IPS-NIHi11 (cell line): ENCODE measurements around the gene CTU1.

Experiments used
- DNase-seq: peaks from one replicate; pipeline ENCODE4 v3.0.0; 2012; ENCODE audit warnings: mixed read lengths, low spot score

Gene CTU1

GRCh38 chr19:51082611-51083010 lies 25.6 kb downstream of the CTU1 start, which contains the start of gene KLK14:
TSS of gene KLK14 (minus strand) at chr19:51082887. CDS start at chr19:51082614, 273 bp downstream.
- DNase-seq = peak; percentile 55

- no peak for DNase-seq
Observed at GRCh38 chr19:51081476-51081875, 26.7 kb downstream of the CTU1 start.

DNA sequence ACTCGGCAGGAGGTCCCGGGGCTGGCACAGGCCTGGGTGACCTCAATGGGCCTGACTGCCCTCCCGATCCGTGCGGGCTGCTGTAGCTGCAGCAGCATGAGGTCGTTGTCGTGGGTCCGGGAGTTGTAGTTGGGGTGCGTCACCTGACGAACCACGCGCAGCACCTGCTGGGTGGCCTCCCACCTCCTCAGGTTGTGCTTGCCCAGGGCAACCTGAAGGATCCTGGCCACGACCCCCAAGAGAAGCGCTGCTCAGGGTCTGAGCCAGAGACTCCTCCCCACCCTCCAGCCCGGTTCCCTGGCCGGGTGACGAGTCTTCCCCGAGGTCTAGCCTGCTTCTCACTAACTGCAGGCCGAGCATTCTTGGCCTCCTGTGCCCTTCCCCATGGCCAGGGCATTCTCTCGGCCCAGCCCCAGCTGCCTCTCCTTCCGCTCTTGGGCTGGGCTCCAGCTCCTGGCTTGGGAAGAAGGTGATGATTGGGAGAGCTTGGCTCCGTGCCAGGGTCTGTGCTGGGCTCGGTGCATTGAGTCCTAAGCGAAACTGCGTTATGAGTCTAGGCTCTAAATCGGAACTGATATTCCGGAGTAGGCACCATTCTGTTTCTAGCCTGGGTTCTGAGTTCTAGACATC lies 28.6 kb downstream of the CTU1 start:
- no peak for DNase-seq

GRCh38 chr19:51078731-51079130 lies 29.5 kb downstream of the CTU1 start:
- no peak for DNase-seq

DNA sequence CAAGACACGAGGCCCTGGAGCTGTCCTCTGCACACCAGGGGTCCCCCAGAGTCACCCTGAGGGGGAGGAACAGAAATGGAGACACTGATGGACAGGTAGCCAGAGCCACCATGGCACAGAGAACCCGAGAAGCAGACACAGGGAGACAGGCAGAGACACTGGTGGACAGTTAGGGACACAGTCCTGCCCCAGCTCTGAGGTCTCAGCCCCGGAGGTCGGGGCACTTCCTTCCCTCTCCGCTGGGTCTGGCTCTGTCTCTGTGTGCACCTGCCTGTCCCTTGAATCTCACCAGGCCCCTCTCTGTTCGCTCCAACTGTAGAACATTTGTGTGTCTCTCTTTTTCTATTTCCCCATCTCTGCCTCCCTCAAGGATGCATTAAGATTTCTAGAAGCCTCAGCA lies 30.1 kb downstream of the CTU1 start:
- no peak for DNase-seq

DNA sequence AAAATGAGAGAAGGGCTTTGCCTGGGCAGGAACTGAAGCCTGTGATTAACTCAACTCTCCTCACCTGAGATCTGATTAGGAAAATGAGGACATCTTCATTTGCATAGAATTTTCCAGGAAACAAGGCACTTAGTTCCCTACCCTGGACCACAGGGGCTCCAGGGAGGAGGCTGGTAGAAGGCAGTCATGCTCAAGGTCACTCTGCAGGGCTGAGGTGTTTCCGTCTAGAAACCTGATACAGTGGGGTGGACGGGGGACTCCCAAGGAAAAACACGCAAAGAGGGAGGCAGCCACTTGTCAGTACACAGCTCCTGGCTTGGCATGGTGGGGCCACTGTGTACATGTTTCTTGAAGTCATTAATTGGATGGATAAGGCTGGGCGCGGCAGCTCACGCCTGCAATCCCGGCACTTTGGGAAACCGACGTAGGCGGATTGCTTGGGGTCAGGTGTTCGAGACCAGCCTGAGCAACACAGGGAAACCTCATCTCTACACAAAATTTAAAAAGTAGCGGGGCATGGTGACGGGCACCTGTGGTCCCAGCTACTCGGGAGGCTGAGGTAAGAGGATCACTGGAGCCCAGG lies 31.5 kb downstream of the CTU1 start:
- no peak for DNase-seq

DNA sequence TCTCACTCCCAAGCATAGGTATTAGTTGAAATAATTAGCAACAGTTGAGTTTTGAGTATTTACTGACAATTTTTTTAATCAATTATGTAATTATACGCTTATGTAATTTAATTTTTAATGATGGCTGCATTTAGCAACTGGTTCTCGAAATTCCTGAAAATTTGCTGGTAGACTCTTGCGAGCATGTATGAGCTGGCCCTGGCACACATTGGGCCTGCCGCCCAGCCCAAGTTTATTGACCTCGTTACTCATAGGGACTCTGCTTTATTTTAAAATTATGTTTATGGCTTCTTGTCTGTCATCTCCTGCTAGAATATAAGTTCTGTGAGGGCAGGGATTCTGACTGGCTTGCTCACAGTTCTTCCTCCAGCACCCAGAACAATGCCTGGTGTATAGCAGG lies 32.2 kb downstream of the CTU1 start:
- no peak for DNase-seq

DNA sequence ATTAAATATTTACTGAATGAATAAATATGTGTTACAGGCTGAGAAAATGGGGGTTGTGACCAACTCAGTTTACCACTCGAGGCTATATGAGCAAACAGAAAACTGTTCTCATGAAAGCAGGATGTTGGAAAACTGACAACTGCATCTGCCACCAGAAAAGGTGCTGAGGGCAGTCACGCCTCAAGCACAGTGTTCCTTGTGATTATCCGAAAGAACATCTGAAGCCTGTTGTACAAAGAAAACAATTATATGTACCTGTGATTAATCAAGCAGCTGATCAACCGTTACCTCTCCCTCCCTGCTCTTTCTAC lies 37.2 kb downstream of the CTU1 start:
- DNase-seq = no peak

- DNase-seq = no peak
Observed at GRCh38 chr19:51070334-51071094, 37.7 kb downstream of the CTU1 start.

GRCh38 chr19:51066393-51067186 lies 41.6 kb downstream of the CTU1 start:
- DNase-seq = no peak

DNA sequence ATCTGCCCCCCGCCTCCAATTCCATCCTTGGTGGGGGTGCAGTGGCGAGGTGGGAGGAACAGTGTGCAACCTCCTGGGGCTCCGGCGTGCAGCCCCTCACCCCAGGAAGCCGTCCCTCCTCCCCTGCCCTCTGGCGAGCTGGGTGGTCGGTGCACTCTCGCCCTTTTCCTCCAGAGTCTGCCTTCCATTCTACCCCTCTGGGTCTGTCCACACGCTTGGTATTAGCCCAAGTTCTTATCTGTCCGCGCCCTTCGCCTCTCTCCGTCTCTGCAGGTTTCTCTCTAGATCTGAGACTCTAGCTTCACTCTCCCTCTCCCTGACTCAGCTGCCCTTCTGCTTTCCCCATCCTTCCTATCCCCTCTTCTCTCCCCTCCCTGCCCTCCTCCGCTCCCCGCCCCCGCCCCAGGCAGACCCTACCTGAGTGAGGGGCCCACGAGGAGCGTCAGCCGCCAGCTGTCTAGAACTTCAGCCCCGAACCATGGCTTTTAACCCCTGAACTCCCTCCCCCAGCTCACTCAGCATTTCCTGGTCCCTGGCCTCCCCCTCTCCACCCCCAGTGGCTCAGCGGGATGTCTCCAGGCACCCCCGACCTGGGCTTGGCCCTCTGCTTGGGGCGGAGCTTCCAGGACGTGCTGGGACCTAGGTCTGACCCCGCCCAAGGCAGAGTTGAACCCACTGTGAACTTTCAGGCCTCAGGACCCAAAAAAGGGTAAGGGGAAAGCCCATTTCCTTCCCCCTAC lies 42.8 kb downstream of the CTU1 start:
- DNase-seq = no peak

- DNase-seq = peak; percentile 93
Observed at GRCh38 chr19:51064534-51065220, 43.5 kb downstream of the CTU1 start, which contains the start of gene KLK13. TSS of gene KLK13 (minus strand) at chr19:51065092. CDS start at chr19:51065067, 25 bp downstream.

DNA sequence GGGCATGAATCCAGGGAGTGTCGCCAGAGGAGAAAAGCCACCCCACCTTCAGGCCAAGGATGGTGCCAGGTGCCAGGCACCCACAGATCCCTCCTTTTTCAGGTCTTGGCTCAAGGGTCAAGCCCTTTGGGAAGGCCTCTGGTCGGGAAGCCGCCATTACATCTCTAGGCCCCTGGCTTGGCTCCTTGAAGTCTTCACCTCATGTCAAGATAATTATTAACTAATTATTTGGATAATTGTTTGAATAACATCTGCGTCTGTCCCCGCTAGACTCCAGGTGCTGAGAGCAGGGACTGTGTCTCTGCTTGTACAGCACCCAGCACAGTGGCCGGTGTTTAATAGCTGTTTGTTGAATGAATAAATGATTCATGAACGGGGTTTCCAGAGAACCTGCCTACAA lies 44.5 kb downstream of the CTU1 start:
- no peak for DNase-seq

DNA sequence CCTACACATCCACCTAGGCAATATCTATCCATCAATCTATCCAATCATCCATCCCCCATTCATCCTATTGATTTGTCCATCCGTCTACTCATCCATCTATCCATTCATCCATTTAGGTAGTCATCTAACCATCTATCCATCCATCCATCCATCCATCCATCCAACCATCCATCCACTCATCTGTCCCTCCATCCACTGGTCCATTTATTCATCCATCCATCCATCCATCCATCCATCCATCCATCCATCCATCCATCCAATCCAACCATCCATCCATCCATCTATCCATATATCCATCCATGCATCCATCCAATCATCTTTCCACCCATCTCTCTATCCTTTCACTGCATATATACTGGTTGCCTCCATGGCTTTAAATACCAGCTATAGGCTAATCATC lies 47.2 kb downstream of the CTU1 start:
- no peak for DNase-seq

- DNase-seq = no peak
Observed at GRCh38 chr19:51060336-51060735, 47.9 kb downstream of the CTU1 start.

DNA sequence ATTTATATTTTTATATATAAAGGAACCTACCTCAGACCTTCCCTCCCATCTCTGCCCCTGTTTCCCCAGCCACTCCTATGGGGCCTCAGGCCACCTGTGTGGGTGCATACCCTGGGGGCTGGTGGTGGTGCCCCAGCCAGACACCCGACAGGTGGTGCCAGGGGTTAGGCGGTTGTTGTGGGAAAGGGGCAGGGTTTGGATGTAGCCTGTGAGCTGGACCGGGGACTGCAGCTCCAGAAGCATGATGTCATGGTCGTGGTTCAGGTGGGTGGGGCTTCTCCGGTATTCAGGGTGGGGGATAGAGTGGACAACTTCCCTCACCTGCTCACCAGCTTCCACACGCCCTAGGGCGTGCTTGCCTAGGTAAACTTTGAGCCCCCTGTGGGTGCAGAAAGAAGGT lies 48.5 kb downstream of the CTU1 start:
- no peak for DNase-seq

DNA sequence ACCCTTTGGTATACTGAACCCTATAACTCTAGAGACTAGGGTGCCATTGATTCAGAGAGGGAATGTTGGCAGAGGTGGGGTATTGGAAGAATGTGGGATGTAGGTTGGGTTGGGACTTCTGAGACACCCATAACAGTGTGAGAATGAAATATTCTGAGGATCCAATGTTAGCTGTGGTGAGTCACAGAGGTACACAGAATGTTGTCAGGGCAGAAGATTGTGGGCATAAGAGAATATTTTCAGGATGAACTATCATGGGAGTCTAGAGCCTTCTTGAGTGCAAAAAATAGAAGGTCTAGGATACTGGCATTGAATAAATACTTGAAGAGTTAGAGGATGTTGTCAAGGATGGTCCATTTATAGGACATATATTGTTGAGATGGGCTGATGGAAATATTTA lies 52.3 kb downstream of the CTU1 start:
- no peak for DNase-seq
